ENCODE measurements around the gene CACTIN. TPM values are rescaled to one million over a fixed set of nuclear protein-coding genes. Genes with fewer than 3 reads are reported as not detected.

The CACTIN gene
- polyA plus RNA-seq, 1 experiment = 9.3 TPM

- no peak for DNase-seq (ENCODE audit: low read depth, low spot score)
- Histone ChIP-seq H3K4me3 (ENCODE audit: low read depth, low read length) (no peak overlapping the region), H3K9me3 (ENCODE audit: control insufficient read depth, insufficient read depth, low read length) (peaks cover 22% of the 10 kb centered on the region), H3K27me3 (ENCODE audit: control insufficient read depth, insufficient read depth, low read length) (no peaks in the 10 kb centered on the region), H3K27ac (ENCODE audit: low read depth, low read length) (no peak overlapping the region)
- ChIA-PET CTCF (no interaction called here), POLR2A (interaction anchor here (0.6 kb wide), 1 partner anchor 9 kb away, joined by 3 read pairs; no protein-coding TSS in a partner anchor)
- TF ChIP-seq, protein P1, sequence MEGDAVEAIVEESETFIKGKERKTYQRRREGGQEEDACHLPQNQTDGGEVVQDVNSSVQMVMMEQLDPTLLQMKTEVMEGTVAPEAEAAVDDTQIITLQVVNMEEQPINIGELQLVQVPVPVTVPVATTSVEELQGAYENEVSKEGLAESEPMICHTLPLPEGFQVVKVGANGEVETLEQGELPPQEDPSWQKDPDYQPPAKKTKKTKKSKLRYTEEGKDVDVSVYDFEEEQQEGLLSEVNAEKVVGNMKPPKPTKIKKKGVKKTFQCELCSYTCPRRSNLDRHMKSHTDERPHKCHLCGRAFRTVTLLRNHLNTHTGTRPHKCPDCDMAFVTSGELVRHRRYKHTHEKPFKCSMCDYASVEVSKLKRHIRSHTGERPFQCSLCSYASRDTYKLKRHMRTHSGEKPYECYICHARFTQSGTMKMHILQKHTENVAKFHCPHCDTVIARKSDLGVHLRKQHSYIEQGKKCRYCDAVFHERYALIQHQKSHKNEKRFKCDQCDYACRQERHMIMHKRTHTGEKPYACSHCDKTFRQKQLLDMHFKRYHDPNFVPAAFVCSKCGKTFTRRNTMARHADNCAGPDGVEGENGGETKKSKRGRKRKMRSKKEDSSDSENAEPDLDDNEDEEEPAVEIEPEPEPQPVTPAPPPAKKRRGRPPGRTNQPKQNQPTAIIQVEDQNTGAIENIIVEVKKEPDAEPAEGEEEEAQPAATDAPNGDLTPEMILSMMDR (IDR thresholded peaks at IDR 0.05; ENCODE audit: low read depth, low read length) = no peak
Observed at GRCh38 chr19:3591876-3592613, 34.5 kb downstream of the CACTIN start.

DNA sequence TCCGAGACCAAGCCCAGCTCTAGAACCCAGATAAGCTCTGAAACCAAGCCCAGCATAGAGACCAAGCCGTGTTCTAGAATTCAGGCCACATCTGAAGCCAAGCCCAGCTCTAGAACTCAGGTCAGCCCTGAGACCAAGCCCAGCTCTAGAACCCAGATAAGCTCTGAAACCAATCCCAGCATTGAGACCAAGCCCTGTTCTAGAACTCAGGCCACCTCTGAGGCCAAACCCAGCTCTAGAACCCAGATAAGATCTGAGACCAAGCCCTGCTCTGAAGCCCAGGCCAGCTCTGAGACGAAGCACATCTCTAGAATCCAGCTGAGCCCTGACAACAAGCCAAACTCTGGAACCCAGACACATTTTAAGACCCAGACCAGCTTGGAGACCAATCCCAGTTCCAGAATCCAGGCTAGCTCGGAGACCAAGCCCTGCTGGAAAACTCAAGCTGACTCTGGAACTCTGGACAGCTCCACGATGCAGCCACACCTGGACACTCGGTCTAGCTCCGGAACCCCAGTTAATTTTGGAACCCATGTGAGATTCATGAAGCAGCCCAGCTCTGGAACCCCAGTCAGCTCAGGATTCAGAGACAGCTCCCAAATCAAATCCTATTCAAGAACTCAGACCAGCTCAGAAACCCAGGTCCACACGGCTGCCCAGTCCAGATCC, 35.5 kb downstream of the CACTIN start:
- no peak overlapping the region for H3K27ac ChIP-seq (ENCODE audit: low read depth, low read length)
- no peaks in the 10 kb centered on the region for H3K27me3 ChIP-seq (ENCODE audit: control insufficient read depth, insufficient read depth, low read length)
- peaks cover 25% of the 10 kb centered on the region for H3K9me3 ChIP-seq (ENCODE audit: control insufficient read depth, insufficient read depth, low read length)
- DNase-seq (ENCODE audit: low read depth, low spot score) = no peak
- ChIA-PET CTCF (interaction anchor here (1.2 kb wide), 1 partner anchor 549 kb away, joined by 3 read pairs; no protein-coding TSS in a partner anchor), POLR2A (interaction anchor here (0.6 kb wide), 1 partner anchor 8 kb away, joined by 3 read pairs; no protein-coding TSS in a partner anchor)
- TF ChIP-seq, protein P1 (IDR thresholded peaks at IDR 0.05; ENCODE audit: low read depth, low read length) = no peak
- no peak overlapping the region for H3K4me3 ChIP-seq (ENCODE audit: low read depth, low read length)

DNA sequence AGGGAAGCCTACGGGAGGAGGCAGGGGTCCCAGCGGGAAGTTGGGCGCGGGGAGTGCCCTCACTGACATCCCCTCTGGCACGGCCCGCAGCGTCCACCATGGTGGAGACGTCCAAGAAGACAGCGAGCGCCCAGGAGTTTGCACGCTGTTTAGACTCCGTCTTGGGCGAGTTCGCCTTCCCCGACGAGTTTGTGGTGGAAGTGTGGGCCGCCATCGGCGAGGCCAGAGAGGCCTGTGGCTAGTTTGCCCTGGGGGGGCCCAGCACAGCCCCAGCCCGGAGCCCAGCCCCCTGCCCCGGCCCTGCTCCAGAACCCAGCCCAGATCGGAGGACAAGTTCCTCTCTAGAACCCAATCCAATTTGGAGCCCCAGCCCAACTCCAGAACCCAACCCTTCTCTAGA, 36.6 kb downstream of the CACTIN start:
- CTCF ChIA-PET = no interaction called here
- H3K9me3 ChIP-seq (ENCODE audit: control insufficient read depth, insufficient read depth, low read length) = peaks cover 25% of the 10 kb centered on the region
- no peak overlapping the region for H3K4me3 ChIP-seq (ENCODE audit: low read depth, low read length)
- TF ChIP-seq, protein P1 (IDR thresholded peaks at IDR 0.05; ENCODE audit: low read depth, low read length) = no peak
- H3K27me3 ChIP-seq (ENCODE audit: control insufficient read depth, insufficient read depth, low read length) = peaks cover 8% of the 10 kb centered on the region
- POLR2A ChIA-PET = interaction anchor here (0.7 kb wide), 1 partner anchor 45 kb away, joined by 3 read pairs; no protein-coding TSS in a partner anchor
- DNase-seq (ENCODE audit: low read depth, low spot score) = no peak
- no peak overlapping the region for H3K27ac ChIP-seq (ENCODE audit: low read depth, low read length)

- TF ChIP-seq, protein P1 (IDR thresholded peaks at IDR 0.05; ENCODE audit: low read depth, low read length) = no peak
- DNase-seq (ENCODE audit: low read depth, low spot score) = no peak
- CTCF ChIA-PET = no interaction called here
- Histone ChIP-seq H3K27me3 (ENCODE audit: control insufficient read depth, insufficient read depth, low read length) (peaks cover 8% of the 10 kb centered on the region), H3K4me3 (ENCODE audit: low read depth, low read length) (no peak overlapping the region), H3K9me3 (ENCODE audit: control insufficient read depth, insufficient read depth, low read length) (peaks cover 25% of the 10 kb centered on the region), H3K27ac (ENCODE audit: low read depth, low read length) (no peak overlapping the region)
- POLR2A ChIA-PET = no interaction called here
Observed at GRCh38 chr19:3589439-3589838, 37.2 kb downstream of the CACTIN start.

Data from AG04450 (cell line).